PFSK-1 (cell line): Measurements from ENCODE around the gene EIF4ENIF1.

Experiments
- SIN3A ChIP-seq: IDR thresholded peaks from 2 replicates; pipeline ENCODE4 v1.6.1; 2012; ENCODE audit warnings: mild to moderate bottlenecking, low read length, moderate library complexity, borderline replicate concordance; ENCODE audit not compliant: insufficient read depth
- TAF1 ChIP-seq: IDR thresholded peaks from 2 replicates; pipeline ENCODE4 v1.6.1; 2012; ENCODE audit warnings: low read length, control low read depth, borderline replicate concordance; ENCODE audit not compliant: insufficient read depth

GRCh38 chr22:31496007-31496734 lies 6.5 kb upstream of the EIF4ENIF1 start, which contains the start of gene SFI1:
- TF ChIP-seq TAF1 = no peak
- no peak; the same call in 1 of the 2 replicates for TF ChIP-seq SIN3A
